ENCODE data around the gene ASIC3.

ASIC3 gene

DNA sequence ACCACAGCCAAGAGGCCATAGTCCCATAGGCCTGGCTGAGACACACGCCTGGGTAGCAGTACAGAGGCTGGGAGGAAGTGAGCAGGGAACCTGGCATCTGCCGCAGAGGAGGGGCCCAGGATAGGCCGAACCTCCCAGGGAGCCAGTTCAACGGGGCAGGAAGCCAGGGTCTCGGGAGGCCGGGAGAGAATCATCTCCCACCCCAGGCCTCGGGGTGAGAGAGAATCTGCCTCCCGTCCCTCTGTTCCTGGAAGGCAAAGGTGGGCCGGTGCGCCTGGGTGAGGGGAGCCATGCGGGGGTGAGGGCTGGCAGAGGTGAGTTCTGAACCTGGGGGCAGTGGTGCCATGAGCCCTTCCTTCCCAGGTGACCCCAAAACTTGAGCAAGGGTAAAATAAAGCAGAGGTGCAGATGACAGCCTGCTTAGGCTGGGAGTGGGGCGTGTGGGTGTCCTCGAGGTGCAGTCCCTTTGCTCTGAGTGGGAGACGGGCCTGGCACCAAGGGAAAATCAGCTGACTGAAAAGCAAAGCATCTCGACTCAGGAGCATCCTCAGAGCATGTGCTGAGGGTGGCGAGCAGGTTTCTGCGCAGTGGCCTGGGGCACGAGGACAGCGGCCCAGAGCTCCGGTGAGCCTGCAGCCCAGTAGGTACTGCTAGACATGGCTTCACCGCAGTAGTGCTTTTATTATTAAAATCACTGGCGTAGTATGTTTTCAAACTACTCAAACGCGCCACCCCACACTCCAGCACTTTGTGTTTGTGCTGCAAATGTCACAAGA lies 53.5 kb downstream of the ASIC3 start:
- DNase-seq (ENCODE audit: low spot score in 2 of 2) (no peak), ATAC-seq (no peak)
- Mint-ChIP-seq H3K9me3 (no peaks in the 10 kb centered on the region), H3K4me3 (no peak overlapping the region), H3K4me1 (peaks cover 7% of the 10 kb centered on the region), H3K36me3 (peaks cover 7% of the 10 kb centered on the region), H3K27ac (no peak overlapping the region)

Data from stimulated activated effector memory CD8-positive, alpha-beta T cell treated with anti-CD3 and anti-CD28 coated beads, Interleukin-12 subunit alpha, Interleukin-12 subunit beta, amount 100 ng/mL, for 72 hours (primary cell).